Keratinocyte (primary cell): ENCODE data around the gene TIMD4. TPM values are rescaled to one million over a fixed set of nuclear protein-coding genes. Genes with fewer than 3 reads are reported as not detected.

Source experiments
- DNase-seq: peaks from one replicate; pipeline ENCODE4 v3.0.0-alpha.2; 2011; ENCODE audit warnings: low read depth, missing footprints, low spot score
- FAIRE-seq: peaks from 2 replicates; lab custom pipeline; 2011; peaks lifted over from hg19 to GRCh38; lab: Jason Lieb, UNC
- H2AFZ ChIP-seq: 2 replicates; pipeline ENCODE4 v1.6.0; 2012; ENCODE audit warnings: low read length, control low read depth, inconsistent platforms; ENCODE audit not compliant: control insufficient read depth
- H3K27ac ChIP-seq: 2 replicates; pipeline ENCODE4 v1.5.1; 2011; ENCODE audit warnings: low read length; ENCODE audit not compliant: control insufficient read depth, insufficient read depth
- H3K27me3 ChIP-seq: 3 replicates; pipeline ENCODE4 v1.6.0; 2011; ENCODE audit warnings: low read length; ENCODE audit not compliant: control insufficient read depth, insufficient read depth; ENCODE audit errors: extremely low read depth
- H3K36me3 ChIP-seq, 2 experiments: 2 replicates in 1 of 2; 3 replicates in 1 of 2; pipeline ENCODE4 v1.5.1; 2011; ENCODE audit warnings: low read length in 2 of 2, mild to moderate bottlenecking in 1 of 2; ENCODE audit not compliant: control insufficient read depth in 2 of 2, insufficient read depth in 2 of 2; ENCODE audit errors: extremely low read depth in 1 of 2
- H3K4me1 ChIP-seq: 3 replicates; pipeline ENCODE4 v1.5.1; 2011; ENCODE audit warnings: low read length; ENCODE audit not compliant: control insufficient read depth, insufficient read depth; ENCODE audit errors: extremely low read depth
- H3K4me2 ChIP-seq: 3 replicates; pipeline ENCODE4 v1.6.0; 2011; ENCODE audit warnings: low read depth, low read length; ENCODE audit not compliant: control insufficient read depth, insufficient read depth; ENCODE audit errors: extremely low read depth
- H3K4me3 ChIP-seq, 3 experiments: fragments of 200-600 bp in 1 of 3; sonication (generic) in 1 of 3; 2 replicates in 2 of 3; 3 replicates in 1 of 3; pipeline ENCODE4 v1.5.1; 2011 to 2016; ENCODE audit warnings: low read length in 3 of 3, mild to moderate bottlenecking in 3 of 3, control low read depth in 2 of 3, inconsistent platforms in 1 of 3, low read depth in 1 of 3, mixed read lengths in 1 of 3, mixed run types in 1 of 3, moderate library complexity in 1 of 3; ENCODE audit not compliant: control insufficient read depth in 2 of 3, insufficient read depth in 2 of 3; ENCODE audit errors: extremely low read depth in 1 of 3
- H3K79me2 ChIP-seq: 2 replicates; pipeline ENCODE4 v1.6.0; 2012; ENCODE audit warnings: low read length; ENCODE audit not compliant: control insufficient read depth, insufficient read depth
- H3K9ac ChIP-seq: 3 replicates; pipeline ENCODE4 v1.6.0; 2011; ENCODE audit warnings: low read length; ENCODE audit not compliant: control insufficient read depth, insufficient read depth; ENCODE audit errors: extremely low read depth
- H3K9me1 ChIP-seq: 3 replicates; pipeline ENCODE4 v1.6.0; 2011; ENCODE audit warnings: low read length; ENCODE audit not compliant: control insufficient read depth, insufficient read depth; ENCODE audit errors: extremely low read depth
- H3K9me3 ChIP-seq: 2 replicates; pipeline ENCODE4 v1.5.1; 2012; ENCODE audit warnings: low read depth, low read length; ENCODE audit not compliant: control insufficient read depth
- H4K20me1 ChIP-seq: 3 replicates; pipeline ENCODE4 v1.6.0; 2011; ENCODE audit warnings: low read length; ENCODE audit not compliant: control insufficient read depth, insufficient read depth; ENCODE audit errors: extremely low read depth
- CTCF ChIP-seq, 3 experiments: IDR thresholded peaks in 1 of 3; conservative IDR thresholded peaks in 1 of 3; optimal IDR thresholded peaks in 1 of 3; 2 replicates in 2 of 3; 3 replicates in 1 of 3; pipeline versions ENCODE3 to v1.5.1; 2011; ENCODE audit warnings: low read length in 3 of 3, mild to moderate bottlenecking in 3 of 3, moderate library complexity in 2 of 3, control low read depth in 1 of 3, inconsistent platforms in 1 of 3; ENCODE audit not compliant: insufficient read depth in 2 of 3; ENCODE audit errors: extremely low read depth in 1 of 3
- EZH2 ChIP-seq: IDR thresholded peaks from one replicate; pipeline ENCODE4 v1.6.1; 2012; ENCODE audit warnings: inconsistent platforms, mild to moderate bottlenecking, low read length, moderate library complexity
- dilution Hi-C: fragments of 300-500 bp; cut with MboI; formaldehyde crosslinking; loops from one replicate; pipeline ENCODE4 v1.7.0; 2020; ENCODE audit warnings: low sequenced_read_pairs; ENCODE audit not compliant: extremely low pct_ligation_motif_present
- polyA plus RNA-seq, 5 experiments: library from polyadenylated mRNA; depleted of rRNA in 3 of 5; stranded (reverse) in 3 of 5; stranded (forward) in 1 of 5; unstranded in 1 of 5; fragments of >200 nt; gene quantifications; 1 replicate in 1 of 5; 2 replicates in 3 of 5; 3 replicates in 1 of 5; pipeline versions ENCODE4 v1.2.1 to v1.2.3, GENCODE V29; 2011 to 2012; ENCODE audit warnings: missing spikeins in 2 of 5, low read depth in 1 of 5, low replicate concordance in 1 of 5

TIMD4 gene
- polyA plus RNA-seq, 1 donor (not counting 4 experiments of a cell fraction or from before 2014, with no cell fraction given): not detected

GRCh38 chr5:156893517-156893916 is 69.5 kb downstream of the TIMD4 start:
- dilution Hi-C loops: no loop called here
- Histone ChIP-seq H3K9ac (no peak overlapping the region), H3K27ac (no peak overlapping the region), H3K27me3 (no peaks in the 10 kb centered on the region), H3K4me1 (no peaks in the 10 kb centered on the region), H3K4me2 (no peak overlapping the region), H3K9me1 (no peaks in the 10 kb centered on the region), H4K20me1 (no peaks in the 10 kb centered on the region), H3K36me3 (no peaks in the 10 kb centered on the region), H2AFZ (no peak overlapping the region), H3K79me2 (no peaks in the 10 kb centered on the region), H3K4me3 (no peak overlapping the region), H3K9me3 (no peaks in the 10 kb centered on the region)
- DNase-seq: no peak
- no peak for TF ChIP-seq EZH2
- TF ChIP-seq CTCF (optimal IDR thresholded peaks at IDR 0.05 in 1 of 3, IDR thresholded peaks at IDR 0.05 in 1 of 3, conservative IDR thresholded peaks at IDR 0.05 in 1 of 3; ENCODE audit: extremely low read depth in 1 of 3, insufficient read depth in 2 of 3, low read length in 3 of 3): no peak
- FAIRE-seq: no peak

GRCh38 chr5:156892864-156893263 is 70.2 kb downstream of the TIMD4 start:
- no peaks in the 10 kb centered on the region for H3K9me1 ChIP-seq

More at GRCh38 chr5:156892864-156893263, 70.2 kb downstream of the TIMD4 start:
- Histone ChIP-seq H2AFZ (no peak overlapping the region), H3K27me3 (no peaks in the 10 kb centered on the region), H3K4me2 (no peak overlapping the region), H3K79me2 (no peaks in the 10 kb centered on the region), H3K9me3 (no peaks in the 10 kb centered on the region), H3K36me3 (no peaks in the 10 kb centered on the region), H3K4me1 (no peaks in the 10 kb centered on the region), H4K20me1 (no peaks in the 10 kb centered on the region), H3K4me3 (no peak overlapping the region), H3K9ac (no peak overlapping the region), H3K27ac (no peak overlapping the region)
- TF ChIP-seq EZH2 (no peak), CTCF (optimal IDR thresholded peaks at IDR 0.05 in 1 of 3, IDR thresholded peaks at IDR 0.05 in 1 of 3, conservative IDR thresholded peaks at IDR 0.05 in 1 of 3; ENCODE audit: extremely low read depth in 1 of 3, insufficient read depth in 2 of 3, low read length in 3 of 3) (no peak)
- dilution Hi-C loops: no loop called here
- no peak for FAIRE-seq
- DNase-seq: no peak
